ENCODE results near the gene CTSG.
"Not testable (repeated sequence)": the region's sequence is repeated elsewhere in the genome, so short reads cannot be mapped to it uniquely, and the experiment has no call there.

CTSG gene

DNA sequence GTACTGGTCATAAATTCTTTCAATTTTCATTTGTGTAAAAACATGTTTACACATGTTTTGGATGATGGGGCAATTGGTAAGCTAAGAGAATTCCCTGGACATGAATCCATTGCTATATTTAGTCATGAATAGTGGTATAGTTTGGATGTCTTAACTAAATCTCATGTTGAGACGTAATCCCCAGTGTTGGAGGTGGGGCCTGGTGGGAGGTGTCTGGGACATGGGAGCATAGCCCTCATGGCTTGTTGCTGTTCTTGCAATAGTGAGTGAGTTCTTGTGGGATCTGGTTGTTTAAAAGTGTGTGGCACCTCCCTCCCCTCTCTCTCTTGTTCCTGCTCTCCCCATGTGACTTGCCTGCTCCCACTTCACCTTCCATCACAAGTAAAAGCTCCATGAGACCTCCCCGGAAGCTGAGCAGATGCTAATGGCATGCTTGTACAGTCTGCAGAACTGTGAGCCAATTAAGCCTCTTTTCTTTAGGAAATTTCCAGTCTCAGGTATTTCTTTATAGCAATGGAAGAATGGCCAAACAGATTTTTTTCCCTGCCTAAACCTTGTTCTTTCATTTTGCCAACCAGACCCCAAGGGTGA is 33.6 kb downstream of the CTSG start:
- TF ChIP-seq, protein P1, sequence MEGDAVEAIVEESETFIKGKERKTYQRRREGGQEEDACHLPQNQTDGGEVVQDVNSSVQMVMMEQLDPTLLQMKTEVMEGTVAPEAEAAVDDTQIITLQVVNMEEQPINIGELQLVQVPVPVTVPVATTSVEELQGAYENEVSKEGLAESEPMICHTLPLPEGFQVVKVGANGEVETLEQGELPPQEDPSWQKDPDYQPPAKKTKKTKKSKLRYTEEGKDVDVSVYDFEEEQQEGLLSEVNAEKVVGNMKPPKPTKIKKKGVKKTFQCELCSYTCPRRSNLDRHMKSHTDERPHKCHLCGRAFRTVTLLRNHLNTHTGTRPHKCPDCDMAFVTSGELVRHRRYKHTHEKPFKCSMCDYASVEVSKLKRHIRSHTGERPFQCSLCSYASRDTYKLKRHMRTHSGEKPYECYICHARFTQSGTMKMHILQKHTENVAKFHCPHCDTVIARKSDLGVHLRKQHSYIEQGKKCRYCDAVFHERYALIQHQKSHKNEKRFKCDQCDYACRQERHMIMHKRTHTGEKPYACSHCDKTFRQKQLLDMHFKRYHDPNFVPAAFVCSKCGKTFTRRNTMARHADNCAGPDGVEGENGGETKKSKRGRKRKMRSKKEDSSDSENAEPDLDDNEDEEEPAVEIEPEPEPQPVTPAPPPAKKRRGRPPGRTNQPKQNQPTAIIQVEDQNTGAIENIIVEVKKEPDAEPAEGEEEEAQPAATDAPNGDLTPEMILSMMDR (conservative IDR thresholded peaks at IDR 0.05; ENCODE audit: low read depth, low read length), result no peak
- DNase-seq (ENCODE audit: low read depth), result no peak
- no peak overlapping the region for H3K4me3 ChIP-seq (ENCODE audit: low read length)

DNA sequence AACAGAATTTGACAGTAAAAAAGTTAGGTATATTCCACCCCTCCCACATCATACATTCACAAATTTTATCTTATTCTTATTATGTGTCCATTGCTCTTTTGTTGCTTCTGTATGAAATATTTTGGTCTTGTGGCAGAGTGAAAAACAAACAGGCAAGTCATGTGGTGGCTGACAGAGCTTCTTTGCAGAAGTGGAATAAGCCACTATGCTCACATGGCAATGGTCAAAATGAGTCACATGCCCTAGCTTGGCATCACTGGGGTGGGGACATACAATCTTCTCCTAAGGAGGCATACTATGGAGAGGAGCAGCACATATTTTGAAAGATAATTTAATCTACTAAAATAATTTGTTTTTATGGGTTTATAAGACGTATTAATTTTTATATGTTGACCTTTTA is 40.3 kb downstream of the CTSG start:
- H3K4me3 ChIP-seq (ENCODE audit: low read length), result no peak overlapping the region
- TF ChIP-seq, protein P1 (conservative IDR thresholded peaks at IDR 0.05; ENCODE audit: low read depth, low read length), result no peak
- DNase-seq (ENCODE audit: low read depth), result no peak

DNA sequence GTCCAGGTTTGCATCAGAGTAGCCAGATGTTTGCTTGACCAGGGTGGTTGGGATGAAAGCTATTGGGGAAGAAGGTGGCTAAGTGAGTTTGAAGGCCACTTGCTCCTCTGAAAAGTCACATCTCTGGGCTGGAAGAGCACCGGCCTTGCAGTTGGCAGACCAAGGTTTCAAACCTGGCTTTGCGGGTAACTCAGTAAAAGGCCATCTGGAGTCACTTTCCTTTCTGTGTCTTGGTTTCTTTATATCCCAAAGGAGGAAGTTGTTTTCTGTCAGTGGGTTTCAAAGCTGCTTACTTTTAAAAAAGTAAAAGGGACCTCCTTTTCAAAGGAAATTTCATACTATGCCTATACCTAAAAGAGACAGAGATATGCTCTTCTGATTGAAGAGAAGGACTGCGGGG is 41.8 kb downstream of the CTSG start:
- TF ChIP-seq, protein P1 (conservative IDR thresholded peaks at IDR 0.05; ENCODE audit: low read depth, low read length), result no peak
- no peak overlapping the region for H3K4me3 ChIP-seq (ENCODE audit: low read length)
- no peak for DNase-seq (ENCODE audit: low read depth)

DNA sequence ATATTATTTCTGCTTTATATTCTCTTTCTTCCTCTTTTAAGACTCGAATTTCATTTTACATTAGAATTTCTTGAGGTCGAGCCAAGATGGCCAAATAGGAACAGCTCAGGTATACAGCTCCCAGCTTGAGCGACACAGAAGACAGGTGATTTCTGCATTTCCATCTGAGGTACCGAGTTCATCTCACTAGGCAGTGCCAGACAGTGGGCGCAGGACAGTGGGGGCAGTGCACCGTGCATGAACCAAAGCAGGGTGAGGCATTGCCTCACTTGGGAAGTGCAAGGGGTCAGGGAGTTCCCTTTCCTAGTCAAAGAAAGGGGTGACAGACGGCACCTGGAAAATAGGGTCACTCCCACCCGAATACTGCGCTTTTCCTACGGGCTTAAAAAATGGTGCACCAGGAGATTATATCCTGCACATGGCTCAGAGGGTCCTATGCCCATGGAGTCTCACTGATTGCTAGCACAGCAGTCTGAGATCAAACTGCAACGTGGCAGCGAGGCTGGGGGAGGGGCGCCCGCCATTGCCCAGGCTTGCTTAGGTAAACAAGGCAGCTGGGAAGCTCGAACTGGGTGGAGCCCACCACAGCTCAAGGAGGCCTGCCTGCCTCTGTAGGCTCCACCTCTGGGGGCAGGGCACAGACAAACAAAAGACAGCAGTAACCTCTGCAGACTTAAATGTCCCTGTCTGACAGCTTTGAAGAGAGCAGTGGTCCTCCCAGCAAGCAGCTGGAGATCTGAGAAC is 50.0 kb downstream of the CTSG start:
- DNase-seq (ENCODE audit: low read depth); H3K4me3 ChIP-seq (ENCODE audit: low read length): not testable (repeated sequence)

Data from retinal pigment epithelial cell (primary cell).